GM19328 (cell line): Measurements from ENCODE around the gene CYP26A1.

Experiments
- ATAC-seq: cut with Tn5 transposase; IDR thresholded peaks from one replicate; pipeline ENCODE4 v1.9.1; 2021; ENCODE audit warnings: mild to moderate bottlenecking, moderate library complexity; ENCODE audit not compliant: unreplicated experiment

CYP26A1 gene

GRCh38 chr10:93073539-93074146, at the start of gene CYP26A1:
CYP26A1 (plus strand) TSS chr10:93073893; CDS start chr10:93073935, 42 bp downstream.
- no peak for ATAC-seq

GRCh38 chr10:93026072-93026471, 47.6 kb upstream of the CYP26A1 start:
- no peak for ATAC-seq

- ATAC-seq, result no peak
These were observed 46.2 kb upstream of the CYP26A1 start for GRCh38 chr10:93027508-93027907.

- ATAC-seq, result no peak
These were observed 44.8 kb upstream of the CYP26A1 start for GRCh38 chr10:93028883-93029282.

- ATAC-seq, result no peak
These were observed 43.3 kb upstream of the CYP26A1 start for GRCh38 chr10:93030409-93030808.

GRCh38 chr10:93032105-93032808, 41.4 kb upstream of the CYP26A1 start:
- no peak for ATAC-seq

GRCh38 chr10:93032809-93033137, 40.9 kb upstream of the CYP26A1 start:
- no peak for ATAC-seq

- ATAC-seq, result no peak
These were observed 39.3 kb upstream of the CYP26A1 start for GRCh38 chr10:93034426-93034825.

- no peak for ATAC-seq
These were observed 34.6 kb upstream of the CYP26A1 start for GRCh38 chr10:93039110-93039509.

GRCh38 chr10:93039721-93040120, 34.0 kb upstream of the CYP26A1 start:
- no peak for ATAC-seq

GRCh38 chr10:93054486-93054885, 19.2 kb upstream of the CYP26A1 start:
- ATAC-seq, result no peak

- ATAC-seq, result no peak
These were observed 15.6 kb upstream of the CYP26A1 start for GRCh38 chr10:93058139-93058538.

- ATAC-seq, result no peak
These were observed 13.5 kb upstream of the CYP26A1 start, which contains the start of gene CYP26C1 for GRCh38 chr10:93059975-93060886. CYP26C1 (plus strand) TSS chr10:93060798; CDS start chr10:93061264, 466 bp downstream.

GRCh38 chr10:93060887-93061593, 12.7 kb upstream of the CYP26A1 start:
- ATAC-seq, result no peak

GRCh38 chr10:93061594-93062513, 11.8 kb upstream of the CYP26A1 start:
- no peak for ATAC-seq

- no peak for ATAC-seq
These were observed 11.1 kb upstream of the CYP26A1 start for GRCh38 chr10:93062514-93063143.

- ATAC-seq, result no peak
These were observed 10.3 kb upstream of the CYP26A1 start for GRCh38 chr10:93063144-93063976.

GRCh38 chr10:93063977-93064660, 9.6 kb upstream of the CYP26A1 start:
- ATAC-seq, result no peak
